Ishikawa (cell line): Measurements from ENCODE around the gene BLOC1S6.

ENCODE experiments used
- CEBPB ChIP-seq: IDR thresholded peaks from 2 replicates; pipeline ENCODE4 v1.6.1; 2012
- CREB1 ChIP-seq: IDR thresholded peaks from 2 replicates; pipeline ENCODE4 v1.6.1; 2012; ENCODE audit warnings: low read depth
- EGR1 ChIP-seq: IDR thresholded peaks from 2 replicates; pipeline ENCODE4 v1.6.1; 2012
- EP300 ChIP-seq: IDR thresholded peaks from 2 replicates; pipeline ENCODE4 v1.6.1; 2012; ENCODE audit warnings: borderline replicate concordance
- FOXM1 ChIP-seq: IDR thresholded peaks from 2 replicates; pipeline ENCODE4 v1.6.1; 2012; ENCODE audit warnings: low read depth, borderline replicate concordance
- NFIC ChIP-seq: IDR thresholded peaks from 2 replicates; pipeline ENCODE4 v1.6.1; 2012
- RAD21 ChIP-seq: IDR thresholded peaks from 2 replicates; pipeline ENCODE4 v1.6.1; 2012; ENCODE audit warnings: low read depth
- TAF1 ChIP-seq: IDR thresholded peaks from 2 replicates; pipeline ENCODE4 v1.6.1; 2012; ENCODE audit warnings: low read depth, mild to moderate bottlenecking
- TCF12 ChIP-seq: IDR thresholded peaks from 2 replicates; pipeline ENCODE4 v1.6.1; 2012; ENCODE audit warnings: low read depth
- TEAD4 ChIP-seq: IDR thresholded peaks from 2 replicates; pipeline ENCODE4 v1.6.1; 2012
- YY1 ChIP-seq: IDR thresholded peaks from 2 replicates; pipeline ENCODE4 v1.6.1; 2012; ENCODE audit warnings: low read depth
- ZBTB7A ChIP-seq: IDR thresholded peaks from 2 replicates; pipeline ENCODE4 v1.6.1; 2012; ENCODE audit warnings: low read depth
- TF ChIP-seq, protein P1 (sequence below): IDR thresholded peaks from 2 replicates; pipeline ENCODE4 v1.6.1; 2012; ENCODE audit warnings: low read depth, mild to moderate bottlenecking
- TF ChIP-seq, protein P2 (sequence below): IDR thresholded peaks from 2 replicates; pipeline ENCODE4 v1.6.1; 2012
- TF ChIP-seq, protein P3 (sequence below): IDR thresholded peaks from 2 replicates; pipeline ENCODE4 v1.6.1; 2012

The BLOC1S6 gene

DNA sequence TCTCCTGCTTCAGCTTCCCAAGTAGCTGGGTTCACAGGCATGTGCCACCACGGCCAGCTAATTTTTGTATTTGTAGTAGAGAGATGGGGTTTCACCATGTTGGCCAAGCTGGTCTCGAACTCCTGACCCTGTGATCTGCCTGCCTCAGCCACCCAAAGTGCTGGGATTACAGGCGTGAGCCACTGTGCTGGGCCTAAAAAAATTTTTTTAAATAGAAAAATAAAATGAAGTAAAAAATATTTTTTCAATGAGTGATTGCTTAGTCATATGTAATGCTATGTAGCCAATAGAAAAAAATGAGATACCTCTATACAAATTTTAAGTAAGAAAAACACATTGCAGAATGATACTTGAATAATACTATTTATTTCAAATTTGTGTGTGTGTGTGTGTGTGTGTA lies 36.7 kb upstream of the BLOC1S6 start:
- no peak for TF ChIP-seq YY1
- no peak for TF ChIP-seq CEBPB
- no peak for TF ChIP-seq FOXM1
- TF ChIP-seq EGR1, result no peak
- TF ChIP-seq TCF12, result no peak

DNA sequence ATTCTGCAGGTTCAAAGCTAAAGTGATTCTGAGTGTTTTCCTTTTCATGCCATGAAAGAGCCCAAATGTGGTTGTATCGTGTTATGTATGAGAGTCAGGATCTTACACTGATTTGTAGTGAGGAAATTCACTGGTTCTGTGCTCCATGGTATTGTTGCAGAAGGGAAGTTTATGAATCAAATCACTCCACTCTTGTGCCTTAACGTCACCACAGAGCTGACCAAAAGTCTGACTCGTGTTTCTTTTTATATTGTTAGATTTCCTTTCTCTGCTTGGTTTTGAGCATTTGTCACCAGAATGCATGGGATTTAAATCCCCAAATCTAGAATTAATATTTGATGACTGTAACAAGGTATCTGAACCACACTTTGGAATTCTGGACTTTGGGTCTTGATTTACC lies 35.5 kb upstream of the BLOC1S6 start:
- TF ChIP-seq, protein P1, sequence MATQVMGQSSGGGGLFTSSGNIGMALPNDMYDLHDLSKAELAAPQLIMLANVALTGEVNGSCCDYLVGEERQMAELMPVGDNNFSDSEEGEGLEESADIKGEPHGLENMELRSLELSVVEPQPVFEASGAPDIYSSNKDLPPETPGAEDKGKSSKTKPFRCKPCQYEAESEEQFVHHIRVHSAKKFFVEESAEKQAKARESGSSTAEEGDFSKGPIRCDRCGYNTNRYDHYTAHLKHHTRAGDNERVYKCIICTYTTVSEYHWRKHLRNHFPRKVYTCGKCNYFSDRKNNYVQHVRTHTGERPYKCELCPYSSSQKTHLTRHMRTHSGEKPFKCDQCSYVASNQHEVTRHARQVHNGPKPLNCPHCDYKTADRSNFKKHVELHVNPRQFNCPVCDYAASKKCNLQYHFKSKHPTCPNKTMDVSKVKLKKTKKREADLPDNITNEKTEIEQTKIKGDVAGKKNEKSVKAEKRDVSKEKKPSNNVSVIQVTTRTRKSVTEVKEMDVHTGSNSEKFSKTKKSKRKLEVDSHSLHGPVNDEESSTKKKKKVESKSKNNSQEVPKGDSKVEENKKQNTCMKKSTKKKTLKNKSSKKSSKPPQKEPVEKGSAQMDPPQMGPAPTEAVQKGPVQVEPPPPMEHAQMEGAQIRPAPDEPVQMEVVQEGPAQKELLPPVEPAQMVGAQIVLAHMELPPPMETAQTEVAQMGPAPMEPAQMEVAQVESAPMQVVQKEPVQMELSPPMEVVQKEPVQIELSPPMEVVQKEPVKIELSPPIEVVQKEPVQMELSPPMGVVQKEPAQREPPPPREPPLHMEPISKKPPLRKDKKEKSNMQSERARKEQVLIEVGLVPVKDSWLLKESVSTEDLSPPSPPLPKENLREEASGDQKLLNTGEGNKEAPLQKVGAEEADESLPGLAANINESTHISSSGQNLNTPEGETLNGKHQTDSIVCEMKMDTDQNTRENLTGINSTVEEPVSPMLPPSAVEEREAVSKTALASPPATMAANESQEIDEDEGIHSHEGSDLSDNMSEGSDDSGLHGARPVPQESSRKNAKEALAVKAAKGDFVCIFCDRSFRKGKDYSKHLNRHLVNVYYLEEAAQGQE, result no peak
- TF ChIP-seq CREB1 (no peak), RAD21 (no peak), TAF1 (no peak), FOXM1 (no peak), EP300 (no peak), NFIC (no peak), ZBTB7A (no peak), EGR1 (no peak), TEAD4 (no peak), TCF12 (no peak), CEBPB (no peak), YY1 (no peak)
- TF ChIP-seq, protein P2, sequence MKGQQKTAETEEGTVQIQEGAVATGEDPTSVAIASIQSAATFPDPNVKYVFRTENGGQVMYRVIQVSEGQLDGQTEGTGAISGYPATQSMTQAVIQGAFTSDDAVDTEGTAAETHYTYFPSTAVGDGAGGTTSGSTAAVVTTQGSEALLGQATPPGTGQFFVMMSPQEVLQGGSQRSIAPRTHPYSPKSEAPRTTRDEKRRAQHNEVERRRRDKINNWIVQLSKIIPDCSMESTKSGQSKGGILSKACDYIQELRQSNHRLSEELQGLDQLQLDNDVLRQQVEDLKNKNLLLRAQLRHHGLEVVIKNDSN, result no peak
- TF ChIP-seq, protein P3, sequence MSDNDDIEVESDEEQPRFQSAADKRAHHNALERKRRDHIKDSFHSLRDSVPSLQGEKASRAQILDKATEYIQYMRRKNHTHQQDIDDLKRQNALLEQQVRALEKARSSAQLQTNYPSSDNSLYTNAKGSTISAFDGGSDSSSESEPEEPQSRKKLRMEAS, result no peak

DNA sequence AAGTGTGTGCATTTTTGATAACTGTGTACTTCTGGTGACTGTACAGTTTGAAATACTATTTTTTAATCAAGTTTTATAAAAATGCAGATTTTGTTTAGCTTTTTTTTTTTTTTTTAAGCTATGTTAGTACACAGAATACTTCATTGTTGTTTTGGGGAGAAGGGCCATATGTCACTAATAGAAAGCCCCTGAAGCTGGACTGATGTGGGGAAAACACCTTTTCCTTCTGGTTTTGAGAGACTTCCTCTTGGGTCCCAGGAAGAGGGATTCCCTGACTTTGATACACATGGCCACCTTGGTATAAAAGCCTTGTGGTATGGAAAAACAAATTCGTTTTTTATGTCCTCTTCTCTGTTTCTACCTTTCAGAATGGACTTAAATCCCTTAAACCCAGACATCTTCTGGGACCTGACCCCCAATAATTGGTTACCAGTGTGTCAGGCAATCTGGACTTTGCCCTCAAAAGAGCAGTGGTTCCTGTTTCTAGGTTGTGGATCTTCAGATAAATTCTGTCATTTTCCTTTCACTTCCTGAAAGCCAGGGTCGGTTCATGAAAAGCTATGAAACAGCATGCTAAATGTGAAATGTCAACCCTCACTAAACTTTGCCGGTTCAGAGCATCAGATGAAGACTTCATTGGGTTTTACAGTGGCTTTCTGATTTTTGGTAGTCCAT lies 31.1 kb upstream of the BLOC1S6 start:
- TF ChIP-seq CREB1, result no peak
- no peak for TF ChIP-seq CEBPB
- no peak for TF ChIP-seq TCF12
- TF ChIP-seq NFIC, result no peak
- no peak for TF ChIP-seq EGR1
- TF ChIP-seq, protein P1, result no peak
- TF ChIP-seq TEAD4, result no peak
- TF ChIP-seq, protein P3, result no peak
- TF ChIP-seq YY1, result no peak
- TF ChIP-seq EP300, result no peak
- TF ChIP-seq, protein P2, result no peak

DNA sequence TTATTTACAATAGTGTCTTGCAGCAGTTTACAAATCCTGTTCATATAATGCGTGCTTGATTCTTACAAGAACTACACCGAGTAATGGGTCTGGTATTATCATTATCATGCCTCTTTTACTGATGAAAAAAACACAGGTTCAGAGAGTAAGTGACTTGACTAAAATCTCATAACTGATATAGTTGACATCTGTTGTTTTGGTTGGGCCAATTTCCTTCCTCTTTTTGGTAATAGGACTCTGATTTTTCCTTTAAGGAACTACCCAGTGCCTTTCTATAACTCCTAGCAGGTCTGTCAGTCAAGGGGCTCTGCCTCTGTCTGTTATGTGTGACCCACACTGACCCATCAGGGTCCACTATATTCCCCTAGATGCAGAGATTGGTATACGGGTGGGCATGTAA lies 14.6 kb upstream of the BLOC1S6 start:
- no peak for TF ChIP-seq TEAD4
- TF ChIP-seq NFIC, result no peak
- TF ChIP-seq CEBPB, result no peak
- no peak for TF ChIP-seq EP300
- TF ChIP-seq TCF12, result no peak
- TF ChIP-seq, protein P2, result no peak
- TF ChIP-seq, protein P1, result no peak
- no peak for TF ChIP-seq RAD21
- TF ChIP-seq EGR1, result no peak
- TF ChIP-seq TAF1, result no peak
- TF ChIP-seq ZBTB7A, result no peak
- TF ChIP-seq YY1, result no peak
- TF ChIP-seq, protein P3, result no peak
- TF ChIP-seq CREB1, result no peak
- no peak for TF ChIP-seq FOXM1
